ENCODE measurements around the gene SLC15A3. TPM values are rescaled to one million over a fixed set of nuclear protein-coding genes. Genes with fewer than 3 reads are reported as not detected.

SLC15A3 gene
- total RNA-seq, 1 donor, result 13.0 TPM

DNA sequence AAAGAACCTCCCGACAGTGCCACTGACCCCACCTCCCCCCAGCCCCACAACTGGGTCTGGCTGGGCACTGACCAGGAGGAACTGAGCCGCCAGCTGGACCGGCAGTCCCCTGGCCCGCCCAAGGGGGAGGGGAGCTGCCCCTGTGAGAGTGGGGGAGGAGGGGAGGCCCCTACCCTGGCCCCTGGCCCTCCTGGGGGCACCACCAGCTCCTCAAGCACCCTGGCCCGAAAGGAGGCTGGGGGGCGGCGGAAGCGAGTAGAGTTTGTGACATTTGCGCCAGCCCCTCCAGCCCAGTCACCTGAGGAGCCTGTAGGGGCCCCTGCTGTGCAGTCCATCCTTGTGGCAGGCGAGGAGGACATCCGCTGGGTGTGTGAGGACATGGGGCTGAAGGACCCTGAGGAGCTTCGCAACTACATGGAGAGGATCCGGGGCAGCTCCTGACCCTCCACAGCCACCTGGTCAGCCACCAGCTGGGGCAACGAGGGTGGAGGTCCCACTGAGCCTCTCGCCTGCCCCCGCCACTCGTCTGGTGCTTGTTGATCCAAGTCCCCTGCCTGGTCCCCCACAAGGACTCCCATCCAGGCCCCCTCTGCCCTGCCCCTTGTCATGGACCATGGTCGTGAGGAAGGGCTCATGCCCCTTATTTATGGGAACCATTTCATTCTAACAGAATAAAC lies 15.4 kb downstream of the SLC15A3 start:
- no peak for DNase-seq (ENCODE audit: low read depth)
- no peak overlapping the region for H3K4me3 ChIP-seq (ENCODE audit: low read depth, low read length)
- TF ChIP-seq, protein P1, sequence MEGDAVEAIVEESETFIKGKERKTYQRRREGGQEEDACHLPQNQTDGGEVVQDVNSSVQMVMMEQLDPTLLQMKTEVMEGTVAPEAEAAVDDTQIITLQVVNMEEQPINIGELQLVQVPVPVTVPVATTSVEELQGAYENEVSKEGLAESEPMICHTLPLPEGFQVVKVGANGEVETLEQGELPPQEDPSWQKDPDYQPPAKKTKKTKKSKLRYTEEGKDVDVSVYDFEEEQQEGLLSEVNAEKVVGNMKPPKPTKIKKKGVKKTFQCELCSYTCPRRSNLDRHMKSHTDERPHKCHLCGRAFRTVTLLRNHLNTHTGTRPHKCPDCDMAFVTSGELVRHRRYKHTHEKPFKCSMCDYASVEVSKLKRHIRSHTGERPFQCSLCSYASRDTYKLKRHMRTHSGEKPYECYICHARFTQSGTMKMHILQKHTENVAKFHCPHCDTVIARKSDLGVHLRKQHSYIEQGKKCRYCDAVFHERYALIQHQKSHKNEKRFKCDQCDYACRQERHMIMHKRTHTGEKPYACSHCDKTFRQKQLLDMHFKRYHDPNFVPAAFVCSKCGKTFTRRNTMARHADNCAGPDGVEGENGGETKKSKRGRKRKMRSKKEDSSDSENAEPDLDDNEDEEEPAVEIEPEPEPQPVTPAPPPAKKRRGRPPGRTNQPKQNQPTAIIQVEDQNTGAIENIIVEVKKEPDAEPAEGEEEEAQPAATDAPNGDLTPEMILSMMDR (IDR thresholded peaks at IDR 0.05; ENCODE audit: insufficient read depth, low read depth, low read length), result no peak

DNA sequence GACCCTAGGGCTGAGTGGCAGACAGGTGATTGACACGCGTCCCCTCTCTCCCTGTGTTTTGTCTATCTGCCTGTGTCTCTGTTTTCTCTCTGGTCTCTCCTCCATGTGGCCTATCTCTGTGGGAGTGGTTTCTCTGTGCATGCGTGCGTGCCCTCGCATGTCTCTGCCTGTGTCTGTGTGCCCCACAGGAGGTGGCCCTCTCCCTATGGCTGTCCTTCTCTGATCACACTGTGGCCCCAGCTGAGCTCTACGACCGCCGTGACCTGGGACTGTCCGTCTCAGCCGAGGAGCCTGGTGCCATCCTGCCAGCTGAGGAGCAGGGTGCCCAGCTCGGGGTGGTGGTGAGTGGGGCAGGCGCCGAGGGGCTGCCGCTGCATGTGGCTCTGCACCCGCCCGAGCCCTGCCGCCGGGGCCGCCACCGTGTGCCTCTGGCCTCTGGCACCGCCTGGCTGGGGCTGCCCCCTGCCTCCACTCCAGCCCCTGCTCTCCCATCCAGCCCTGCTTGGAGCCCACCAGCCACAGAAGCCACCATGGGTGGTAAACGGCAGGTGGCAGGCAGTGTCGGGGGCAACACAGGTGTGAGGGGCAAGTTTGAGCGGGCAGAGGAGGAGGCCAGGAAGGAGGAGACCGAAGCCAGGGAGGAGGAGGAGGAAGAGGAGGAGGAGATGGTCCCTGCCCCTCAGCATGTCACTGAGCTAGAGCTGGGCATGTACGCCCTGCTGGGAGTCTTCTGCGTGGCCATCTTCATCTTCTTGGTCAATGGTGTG lies 16.1 kb downstream of the SLC15A3 start:
- DNase-seq (ENCODE audit: low read depth), result no peak
- TF ChIP-seq, protein P1 (IDR thresholded peaks at IDR 0.05; ENCODE audit: insufficient read depth, low read depth, low read length), result no peak
- H3K4me3 ChIP-seq (ENCODE audit: low read depth, low read length), result no peak overlapping the region

DNA sequence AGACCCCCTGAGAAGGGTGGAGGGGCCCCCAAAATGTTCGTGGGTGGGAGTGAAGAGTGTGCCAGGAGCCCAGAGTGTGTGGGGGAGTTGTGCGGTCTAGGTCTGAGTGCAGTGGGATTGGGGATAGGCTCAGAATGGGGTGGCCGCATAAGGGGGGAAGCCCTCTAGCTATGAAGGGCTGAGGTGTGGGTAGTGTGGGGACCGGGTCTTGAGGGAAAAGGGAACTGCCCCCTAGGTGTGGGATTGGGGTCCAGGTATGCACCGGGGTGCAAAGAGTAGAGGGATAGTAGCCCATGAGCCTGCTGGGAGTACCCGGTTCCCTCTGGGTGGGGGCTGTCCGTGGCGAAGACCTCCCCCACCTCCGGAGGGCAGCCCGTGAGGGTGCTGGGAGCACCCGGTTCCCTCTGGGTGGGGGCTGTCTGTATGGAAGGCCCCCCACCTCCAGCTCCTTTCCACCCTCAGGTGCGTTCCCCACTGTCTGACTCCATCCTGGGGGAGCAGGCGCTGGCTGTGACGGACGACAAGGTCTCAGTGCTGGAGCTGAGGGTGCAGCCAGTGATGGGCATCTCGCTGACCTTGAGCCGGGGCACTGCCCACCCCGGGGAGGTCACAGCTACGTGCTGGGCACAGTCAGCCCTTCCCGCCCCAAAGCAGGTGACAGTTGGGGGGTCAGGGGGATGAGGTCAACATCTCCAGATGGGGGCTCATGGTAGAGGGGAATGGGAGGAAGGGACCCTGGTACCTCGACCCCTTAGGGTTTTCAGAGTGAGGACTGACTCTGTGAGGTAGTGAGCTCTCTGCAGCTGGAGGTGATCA lies 17.0 kb downstream of the SLC15A3 start:
- TF ChIP-seq, protein P1 (IDR thresholded peaks at IDR 0.05; ENCODE audit: insufficient read depth, low read depth, low read length), result no peak
- no peak for DNase-seq (ENCODE audit: low read depth)
- H3K4me3 ChIP-seq (ENCODE audit: low read depth, low read length), result no peak overlapping the region

- TF ChIP-seq, protein P1 (IDR thresholded peaks at IDR 0.05; ENCODE audit: insufficient read depth, low read depth, low read length), result no peak
- no peak overlapping the region for H3K4me3 ChIP-seq (ENCODE audit: low read depth, low read length)
- DNase-seq (ENCODE audit: low read depth), result no peak
These were observed 17.7 kb downstream of the SLC15A3 start for GRCh38 chr11:60934124-60934789.

- H3K4me3 ChIP-seq (ENCODE audit: low read depth, low read length), result no peak overlapping the region
- DNase-seq (ENCODE audit: low read depth), result no peak
- TF ChIP-seq, protein P1 (IDR thresholded peaks at IDR 0.05; ENCODE audit: insufficient read depth, low read depth, low read length), result no peak
These were observed 18.4 kb downstream of the SLC15A3 start for GRCh38 chr11:60933416-60934123.

Measured in fibroblast of villous mesenchyme (primary cell).